Activated CD4-positive, alpha-beta T cell treated with anti-CD3 and anti-CD28 coated beads, Interleukin-2, amount 50 U/mL, for 48 hours (primary cell): Measurements from ENCODE around the gene INPP5D.
"Not testable (repeated sequence)": the region's sequence is repeated elsewhere in the genome, so short reads cannot be mapped to it uniquely, and the experiment has no call there.

Experiments
- DNase-seq, 2 experiments: peaks; one replicate each; pipeline ENCODE4 v3.0.0-alpha.2; 2020

The INPP5D gene

GRCh38 chr2:233185963-233186362 lies 125.8 kb downstream of the INPP5D start:
- no peak for DNase-seq

GRCh38 chr2:233186851-233187250 lies 126.7 kb downstream of the INPP5D start:
- no peak for DNase-seq

GRCh38 chr2:233189025-233189424 lies 128.9 kb downstream of the INPP5D start:
- DNase-seq, result no peak

GRCh38 chr2:233191016-233191415 lies 130.9 kb downstream of the INPP5D start:
- DNase-seq, result not testable (repeated sequence)

GRCh38 chr2:233193738-233194137 lies 133.6 kb downstream of the INPP5D start:
- no peak for DNase-seq

- DNase-seq, result no peak
Measured at GRCh38 chr2:233195027-233195426, 134.9 kb downstream of the INPP5D start.

- DNase-seq, result no peak
Measured at GRCh38 chr2:233197022-233197421, 136.9 kb downstream of the INPP5D start.

- no peak for DNase-seq
Measured at GRCh38 chr2:233198026-233198425, 137.9 kb downstream of the INPP5D start.

GRCh38 chr2:233199870-233200269 lies 139.7 kb downstream of the INPP5D start:
- no peak for DNase-seq

GRCh38 chr2:233200790-233201189 lies 140.6 kb downstream of the INPP5D start:
- not testable (repeated sequence) for DNase-seq

- DNase-seq, result no peak
Measured at GRCh38 chr2:233201258-233202013, 141.3 kb downstream of the INPP5D start.

- DNase-seq, result no peak
Measured at GRCh38 chr2:233202531-233202944, 142.4 kb downstream of the INPP5D start.

- no peak for DNase-seq
Measured at GRCh38 chr2:233203060-233203459, 142.9 kb downstream of the INPP5D start.

- no peak for DNase-seq
Measured at GRCh38 chr2:233204286-233204936, 144.3 kb downstream of the INPP5D start.

GRCh38 chr2:233208382-233209116 lies 148.4 kb downstream of the INPP5D start:
- no peak for DNase-seq

- DNase-seq, result no peak
Measured at GRCh38 chr2:233209117-233209532, 149.0 kb downstream of the INPP5D start.

- no peak for DNase-seq
Measured at GRCh38 chr2:233209533-233210171, 149.5 kb downstream of the INPP5D start.

GRCh38 chr2:233210281-233210680 lies 150.1 kb downstream of the INPP5D start:
- DNase-seq, result no peak

GRCh38 chr2:233210843-233211547 lies 150.9 kb downstream of the INPP5D start:
- no peak for DNase-seq

GRCh38 chr2:233211548-233211895 lies 151.4 kb downstream of the INPP5D start:
- DNase-seq, result no peak

- no peak for DNase-seq
Measured at GRCh38 chr2:233213011-233213410, 152.9 kb downstream of the INPP5D start.

- no peak for DNase-seq
Measured at GRCh38 chr2:233213975-233214374, 153.8 kb downstream of the INPP5D start.
